OCI-LY1 (cell line): Measurements from ENCODE around the gene CEACAM20.

Experiments used
- H2AFZ ChIP-seq: fragments of 200-600 bp; sonication (generic), shearing (Covaris generic); 2 replicates; pipeline ENCODE4 v1.6.0; 2014; ENCODE audit warnings: antibody characterized with exemption, mild to moderate bottlenecking, low read length
- H3F3A ChIP-seq: fragments of 200-600 bp; sonication (generic), shearing (Covaris generic); 2 replicates; pipeline ENCODE4 v1.6.0; 2014; ENCODE audit warnings: mild to moderate bottlenecking, antibody characterized with exemption, low read length, moderate library complexity; ENCODE audit not compliant: insufficient read depth
- H3K27ac ChIP-seq: fragments of 200-600 bp; sonication (generic); 2 replicates; pipeline ENCODE4 v1.5.1; 2014; ENCODE audit warnings: low read length, mixed run types, mild to moderate bottlenecking, low read depth; ENCODE audit not compliant: poor library complexity, severe bottlenecking
- H3K27me3 ChIP-seq: fragments of 200-600 bp; sonication (generic); 2 replicates; pipeline ENCODE4 v1.6.0; 2014; ENCODE audit warnings: antibody characterized with exemption, mild to moderate bottlenecking, low read length, moderate library complexity; ENCODE audit not compliant: insufficient read depth
- H3K36me3 ChIP-seq: fragments of 200-600 bp; sonication (generic); 2 replicates; pipeline ENCODE4 v1.6.1; 2014; ENCODE audit warnings: mild to moderate bottlenecking, antibody characterized with exemption, low read length, moderate library complexity, mixed read lengths; ENCODE audit not compliant: insufficient read depth
- H3K4me1 ChIP-seq: fragments of 200-600 bp; sonication (generic); 2 replicates; pipeline ENCODE4 v1.5.1; 2014; ENCODE audit warnings: mild to moderate bottlenecking, low read length, moderate library complexity; ENCODE audit not compliant: insufficient read depth, severe bottlenecking
- H3K4me2 ChIP-seq: fragments of 200-600 bp; sonication (generic), shearing (Covaris generic); 2 replicates; pipeline ENCODE4 v1.6.1; 2014; ENCODE audit warnings: low read length
- H3K4me3 ChIP-seq: fragments of 200-600 bp; sonication (generic); 2 replicates; pipeline ENCODE4 v1.5.1; 2014; ENCODE audit warnings: low read length, low read depth, mild to moderate bottlenecking, mixed read lengths; ENCODE audit not compliant: poor library complexity, severe bottlenecking
- H3K79me2 ChIP-seq: fragments of 200-600 bp; shearing (Covaris generic); 2 replicates; pipeline ENCODE4 v1.6.1; 2016; ENCODE audit warnings: mixed run types, low read length, mixed read lengths; ENCODE audit not compliant: insufficient read depth
- H3K9ac ChIP-seq: fragments of 200-600 bp; sonication (generic), shearing (Covaris generic); 2 replicates; pipeline ENCODE4 v1.6.1; 2014; ENCODE audit warnings: mild to moderate bottlenecking, low read length, mixed read lengths
- H3K9me2 ChIP-seq: fragments of 200-600 bp; sonication (generic), shearing (Covaris generic); 2 replicates; pipeline ENCODE4 v1.6.1; 2014; ENCODE audit warnings: low read depth, mild to moderate bottlenecking, low read length, mixed read lengths
- H3K9me3 ChIP-seq: fragments of 200-600 bp; shearing (Covaris generic); 2 replicates; pipeline ENCODE4 v1.6.1; 2014; ENCODE audit warnings: low read length, mixed read lengths
- H4K20me1 ChIP-seq: fragments of 200-600 bp; sonication (generic), shearing (Covaris generic); 2 replicates; pipeline ENCODE4 v1.6.0; 2016; ENCODE audit warnings: mild to moderate bottlenecking, low read length; ENCODE audit not compliant: insufficient read depth
- CTCF ChIP-seq: fragments of 200-600 bp; sonication (generic), shearing (Covaris generic); IDR thresholded peaks from 2 replicates; pipeline ENCODE4 v1.5.1; 2017; ENCODE audit warnings: mild to moderate bottlenecking, antibody characterized with exemption, low read length, moderate library complexity, mixed read lengths
- EZH2 ChIP-seq: fragments of 200-600 bp; sonication (generic), shearing (Covaris generic); IDR thresholded peaks from 2 replicates; pipeline ENCODE4 v1.8.0; 2017; ENCODE audit warnings: borderline replicate concordance, mixed run types, mild to moderate bottlenecking, antibody characterized with exemption, low read length, moderate library complexity, mixed read lengths

CEACAM20 gene

GRCh38 chr19:44573183-44573582 is 43.7 kb upstream of the CEACAM20 start:
- H2AFZ ChIP-seq = no peak overlapping the region
- no peaks in the 10 kb centered on the region for H4K20me1 ChIP-seq
- no peaks in the 10 kb centered on the region; the same call in 1 of the 2 replicates for H3K27me3 ChIP-seq
- no peak overlapping the region for H3K27ac ChIP-seq
- no peak for TF ChIP-seq CTCF
- no peak for TF ChIP-seq EZH2
- no peak overlapping the region for H3K9ac ChIP-seq
- no peaks in the 10 kb centered on the region for H3K9me3 ChIP-seq
- H3F3A ChIP-seq = no peaks in the 10 kb centered on the region
- no peaks in the 10 kb centered on the region for H3K4me1 ChIP-seq
- H3K4me2 ChIP-seq = no peak overlapping the region
- H3K9me2 ChIP-seq = no peaks in the 10 kb centered on the region
- no peaks in the 10 kb centered on the region for H3K79me2 ChIP-seq
- no peak overlapping the region for H3K4me3 ChIP-seq
- H3K36me3 ChIP-seq = no peaks in the 10 kb centered on the region

GRCh38 chr19:44572581-44572900 is 43.1 kb upstream of the CEACAM20 start:
- Histone ChIP-seq H2AFZ (no peak overlapping the region), H3K27me3 (no peaks in the 10 kb centered on the region; the same call in 1 of the 2 replicates), H3K9me2 (no peaks in the 10 kb centered on the region), H3K4me3 (no peak overlapping the region), H3K4me2 (no peak overlapping the region), H3K9ac (no peak overlapping the region), H3K27ac (no peak overlapping the region), H3F3A (no peaks in the 10 kb centered on the region), H3K9me3 (no peaks in the 10 kb centered on the region), H4K20me1 (no peaks in the 10 kb centered on the region), H3K36me3 (no peaks in the 10 kb centered on the region), H3K79me2 (no peaks in the 10 kb centered on the region), H3K4me1 (no peaks in the 10 kb centered on the region)
- TF ChIP-seq EZH2 (no peak), CTCF (no peak)

GRCh38 chr19:44571830-44572580 is 42.5 kb upstream of the CEACAM20 start:
- no peaks in the 10 kb centered on the region; the same call in 1 of the 2 replicates for H3K27me3 ChIP-seq
- H3F3A ChIP-seq = no peaks in the 10 kb centered on the region
- H3K4me3 ChIP-seq = no peak overlapping the region
- no peaks in the 10 kb centered on the region for H3K79me2 ChIP-seq
- no peaks in the 10 kb centered on the region for H3K4me1 ChIP-seq
- no peaks in the 10 kb centered on the region for H3K9me2 ChIP-seq
- H3K4me2 ChIP-seq = no peak overlapping the region
- H3K27ac ChIP-seq = no peak overlapping the region
- no peak overlapping the region for H2AFZ ChIP-seq
- TF ChIP-seq CTCF (no peak), EZH2 (no peak)
- no peaks in the 10 kb centered on the region for H3K9me3 ChIP-seq
- H3K9ac ChIP-seq = no peak overlapping the region
- no peaks in the 10 kb centered on the region for H3K36me3 ChIP-seq
- H4K20me1 ChIP-seq = no peaks in the 10 kb centered on the region
